ENCODE results near the gene CAPN7.

CAPN7 gene

DNA sequence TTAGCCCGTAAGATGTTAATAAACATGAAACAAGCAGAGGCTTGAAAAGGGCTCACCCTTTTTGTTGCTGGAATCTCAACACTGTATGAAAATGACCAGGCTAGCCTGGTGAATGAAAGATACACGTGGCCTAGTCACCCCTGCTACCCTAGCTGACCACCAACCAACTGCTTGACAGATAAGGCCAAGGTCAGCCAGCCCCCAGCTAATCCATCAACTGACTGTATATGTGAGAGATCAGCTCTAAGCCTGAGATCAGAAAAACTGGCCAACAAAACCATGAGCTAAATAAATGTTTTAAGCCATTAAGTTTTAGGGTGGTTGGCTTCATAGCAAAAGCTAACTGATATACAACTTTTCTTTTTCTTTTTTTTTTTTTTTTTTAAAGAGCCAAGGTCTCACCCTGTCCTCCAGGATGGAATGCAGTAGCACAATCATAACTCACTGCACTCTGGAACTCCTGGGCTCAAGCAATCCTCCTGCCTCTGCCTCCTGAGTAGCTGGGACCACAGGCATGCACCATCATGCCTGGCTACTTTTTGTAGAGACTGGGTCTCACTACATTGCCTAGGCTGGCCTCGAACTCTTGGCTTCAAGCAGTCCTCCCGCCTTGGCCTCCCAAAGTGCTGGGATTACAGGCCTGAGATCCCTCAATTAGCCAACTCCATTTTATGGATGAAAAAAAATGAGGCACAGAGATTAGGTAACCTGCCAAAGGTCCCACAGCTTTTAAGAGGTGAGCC is 91.7 kb downstream of the CAPN7 start:
- ChIA-PET CTCF (interaction anchor here (0.7 to 1.8 kb wide), 7 partner anchors 11 to 108 kb away, joined by 3 to 6 read pairs (median 3); partner anchors contain the start of gene SH3BP5), POLR2A (no interaction called here)
- TF ChIP-seq CTCF (IDR thresholded peaks at IDR 0.05; ENCODE audit: control extremely low read depth, extremely low read depth, low read depth, missing control alignments), result no peak
- no peak for DNase-seq (ENCODE audit: extremely low spot score)

GRCh38 chr3:15298504-15298903 is 92.5 kb downstream of the CAPN7 start:
- CTCF ChIA-PET, result interaction anchor here (1.8 to 2.8 kb wide), 2 partner anchors 12 to 31 kb away, joined by 6 to 13 read pairs; no protein-coding TSS in a partner anchor
- POLR2A ChIA-PET, result no interaction called here
- no peak for TF ChIP-seq CTCF (IDR thresholded peaks at IDR 0.05; ENCODE audit: control extremely low read depth, extremely low read depth, low read depth, missing control alignments)
- no peak for DNase-seq (ENCODE audit: extremely low spot score)

DNA sequence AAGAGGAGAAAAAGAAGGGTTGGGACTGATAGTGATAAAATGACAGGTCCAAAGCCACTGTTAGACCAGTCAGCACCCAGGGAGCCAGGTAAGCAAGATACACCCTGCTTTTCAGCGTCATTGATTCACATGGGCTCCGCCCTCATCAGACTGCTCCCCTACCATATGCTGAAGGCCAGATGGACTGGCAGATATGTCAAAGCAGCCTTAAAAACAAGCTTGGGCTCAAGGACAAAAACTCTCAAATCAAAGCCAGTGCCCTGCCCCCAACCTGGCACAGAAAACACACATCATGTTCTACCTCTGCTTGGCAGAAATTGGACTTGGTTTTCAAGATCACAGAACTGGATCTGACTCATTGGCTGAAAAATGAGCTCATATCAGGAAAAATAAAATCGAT is 93.0 kb downstream of the CAPN7 start:
- DNase-seq (ENCODE audit: extremely low spot score), result no peak
- CTCF ChIA-PET, result interaction anchor here (1.1 to 2.8 kb wide), 4 partner anchors 12 to 106 kb away, joined by 3 to 13 read pairs (median 4); no protein-coding TSS in a partner anchor
- POLR2A ChIA-PET, result interaction anchor here (0.7 kb wide), 1 partner anchor 199 kb away, joined by 3 read pairs; no protein-coding TSS in a partner anchor
- no peak for TF ChIP-seq CTCF (IDR thresholded peaks at IDR 0.05; ENCODE audit: control extremely low read depth, extremely low read depth, low read depth, missing control alignments)

DNA sequence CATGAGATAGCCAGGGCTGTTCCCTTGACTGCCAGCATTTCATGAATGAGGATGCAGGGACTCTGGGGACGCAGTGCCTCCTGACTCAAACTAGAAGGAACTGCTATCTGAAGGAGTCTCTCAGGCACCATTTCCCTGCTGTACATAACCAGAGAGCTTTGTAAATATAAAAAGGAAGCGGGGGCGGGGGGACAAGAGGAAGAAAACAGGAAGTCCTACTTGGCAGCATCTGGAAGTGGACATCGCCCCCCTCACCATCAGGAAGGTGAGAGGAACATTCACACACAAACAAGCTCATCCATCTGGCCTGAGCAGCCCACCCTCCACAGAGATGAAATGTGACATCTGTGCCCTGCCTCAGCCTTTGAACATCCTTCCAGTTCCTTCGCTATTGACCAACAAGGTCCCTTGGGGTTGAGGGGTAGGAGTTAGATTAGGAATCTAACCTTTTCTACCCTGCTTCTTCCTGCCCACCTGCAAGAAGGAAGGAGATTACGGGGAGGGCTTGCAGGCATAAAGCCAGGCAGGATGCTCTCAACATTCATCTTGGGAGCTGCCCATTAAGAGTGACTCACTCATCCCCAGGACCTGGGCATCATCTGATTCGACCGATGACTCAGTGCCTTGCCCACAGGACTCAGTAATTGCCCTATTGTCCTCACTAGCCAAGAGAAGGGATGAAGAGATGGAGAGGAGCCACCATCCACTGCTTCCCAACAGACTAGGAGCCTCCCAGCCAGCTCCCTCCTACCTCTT is 94.5 kb downstream of the CAPN7 start:
- CTCF ChIA-PET, result interaction anchor here (1.1 to 2.8 kb wide), 7 partner anchors 10 to 104 kb away, joined by 3 to 13 read pairs (median 4); partner anchors contain the start of gene SH3BP5
- TF ChIP-seq CTCF (IDR thresholded peaks at IDR 0.05; ENCODE audit: control extremely low read depth, extremely low read depth, low read depth, missing control alignments), result no peak
- POLR2A ChIA-PET, result no interaction called here
- no peak for DNase-seq (ENCODE audit: extremely low spot score)

DNA sequence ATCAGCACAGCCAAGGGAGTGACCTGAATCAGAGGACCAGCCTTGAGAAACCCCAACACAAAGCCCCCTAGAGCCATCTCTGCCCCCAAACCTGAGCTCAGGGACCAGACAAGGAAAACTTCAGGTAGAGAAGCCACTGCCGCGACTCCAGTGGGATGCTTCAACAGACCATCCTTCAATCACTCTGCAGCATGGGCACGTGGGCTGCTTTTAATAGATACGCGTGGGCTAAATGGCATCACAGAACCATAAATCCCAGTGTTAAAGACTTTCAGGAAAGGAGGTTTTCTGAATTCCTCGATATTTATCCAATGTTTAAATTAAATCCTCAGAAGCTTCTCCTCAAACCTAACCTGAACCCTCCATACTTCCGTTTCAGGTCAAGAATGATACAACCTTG is 95.7 kb downstream of the CAPN7 start:
- POLR2A ChIA-PET, result no interaction called here
- TF ChIP-seq CTCF (IDR thresholded peaks at IDR 0.05; ENCODE audit: control extremely low read depth, extremely low read depth, low read depth, missing control alignments), result no peak
- CTCF ChIA-PET, result interaction anchor here (1.0 to 1.2 kb wide), 2 partner anchors 20 to 22 kb away, joined by 3 to 4 read pairs; no protein-coding TSS in a partner anchor
- no peak for DNase-seq (ENCODE audit: extremely low spot score)

Data from GM10248 (cell line).